Osteocyte (in vitro differentiated cells): ENCODE results near the gene KLF13. TPM values are rescaled to one million over a fixed set of nuclear protein-coding genes. Genes with fewer than 3 reads are reported as not detected.
A peak's percentile ranks its signal among the peaks of the same experiment; 100 is the strongest.

Experiments
- DNase-seq: peaks from one replicate; pipeline ENCODE4 v3.0.0; 2021; ENCODE audit warnings: mixed read lengths; ENCODE audit not compliant: unreplicated experiment; ENCODE audit errors: extremely low spot score
- H3K27ac Mint-ChIP-seq: one replicate; pipeline ENCODE4 v1.8.0; 2021; ENCODE audit warnings: mild to moderate bottlenecking, mixed read lengths; ENCODE audit not compliant: unreplicated experiment
- H3K27me3 Mint-ChIP-seq: one replicate; pipeline ENCODE4 v1.8.0; 2021; ENCODE audit warnings: mixed read lengths; ENCODE audit not compliant: unreplicated experiment
- H3K36me3 Mint-ChIP-seq: one replicate; pipeline ENCODE4 v1.8.0; 2021; ENCODE audit warnings: mixed read lengths; ENCODE audit not compliant: unreplicated experiment
- H3K4me1 Mint-ChIP-seq: one replicate; pipeline ENCODE4 v1.8.0; 2021; ENCODE audit warnings: mixed read lengths; ENCODE audit not compliant: unreplicated experiment
- H3K4me3 Mint-ChIP-seq: one replicate; pipeline ENCODE4 v1.8.0; 2021; ENCODE audit warnings: mild to moderate bottlenecking, moderate library complexity, mixed read lengths; ENCODE audit not compliant: unreplicated experiment
- H3K9me3 Mint-ChIP-seq: one replicate; pipeline ENCODE4 v1.8.0; 2021; ENCODE audit warnings: mixed read lengths; ENCODE audit not compliant: unreplicated experiment
- total RNA-seq: library from RNA; stranded (reverse); gene quantifications from 2 replicates; pipeline ENCODE4 v1.2.1, GENCODE V29; 2021
- TF ChIP-seq, protein P1 (sequence below): fragments of 200-600 bp; sonication (generic); IDR thresholded peaks from 2 replicates; pipeline ENCODE4 v1.5.0; 2021; ENCODE audit warnings: antibody characterized with exemption, mild to moderate bottlenecking, moderate library complexity

Gene KLF13
- total RNA-seq, 1 donor from 2014 or later: 54.5 TPM

DNA sequence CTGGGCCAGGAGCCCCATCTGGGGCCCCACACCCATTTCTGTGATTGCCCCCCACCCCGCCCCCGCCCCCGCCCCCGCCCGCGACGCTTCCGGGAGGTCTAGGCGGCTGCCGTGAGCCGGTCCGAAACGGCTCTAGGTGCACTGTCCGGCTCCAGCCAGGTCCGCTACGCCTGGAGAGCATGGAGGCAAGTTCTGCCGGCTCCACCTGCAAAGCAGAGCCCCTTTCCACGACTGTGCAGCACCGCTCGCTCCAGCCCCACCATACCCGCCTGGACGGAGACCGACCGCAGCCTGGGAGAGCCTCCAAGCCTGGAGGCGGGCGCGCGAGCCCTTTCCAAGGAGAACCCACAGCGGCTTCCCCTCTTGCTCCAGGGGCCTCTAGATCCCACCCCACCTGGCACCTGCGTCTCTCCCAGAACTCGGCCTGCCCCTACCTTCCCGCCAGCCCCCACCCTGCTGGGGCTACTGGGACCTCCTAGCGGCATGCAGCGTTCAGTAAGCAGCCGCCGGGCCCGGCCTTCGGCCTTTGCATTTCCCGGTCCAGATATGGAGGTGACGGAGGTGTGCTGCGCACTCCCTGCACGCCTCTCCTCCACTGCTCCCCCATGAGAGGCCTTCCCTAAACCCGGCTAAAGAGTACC is 66.2 kb downstream of the KLF13 start:
- Mint-ChIP-seq H3K9me3 (peaks cover 14% of the 10 kb centered on the region), H3K4me1 (peaks cover 23% of the 10 kb centered on the region), H3K4me3 (peak overlapping the region; percentile 77), H3K27ac (no peak overlapping the region), H3K36me3 (peaks cover 3% of the 10 kb centered on the region), H3K27me3 (no peaks in the 10 kb centered on the region)
- DNase-seq: peak; percentile 83
- TF ChIP-seq, protein P1, sequence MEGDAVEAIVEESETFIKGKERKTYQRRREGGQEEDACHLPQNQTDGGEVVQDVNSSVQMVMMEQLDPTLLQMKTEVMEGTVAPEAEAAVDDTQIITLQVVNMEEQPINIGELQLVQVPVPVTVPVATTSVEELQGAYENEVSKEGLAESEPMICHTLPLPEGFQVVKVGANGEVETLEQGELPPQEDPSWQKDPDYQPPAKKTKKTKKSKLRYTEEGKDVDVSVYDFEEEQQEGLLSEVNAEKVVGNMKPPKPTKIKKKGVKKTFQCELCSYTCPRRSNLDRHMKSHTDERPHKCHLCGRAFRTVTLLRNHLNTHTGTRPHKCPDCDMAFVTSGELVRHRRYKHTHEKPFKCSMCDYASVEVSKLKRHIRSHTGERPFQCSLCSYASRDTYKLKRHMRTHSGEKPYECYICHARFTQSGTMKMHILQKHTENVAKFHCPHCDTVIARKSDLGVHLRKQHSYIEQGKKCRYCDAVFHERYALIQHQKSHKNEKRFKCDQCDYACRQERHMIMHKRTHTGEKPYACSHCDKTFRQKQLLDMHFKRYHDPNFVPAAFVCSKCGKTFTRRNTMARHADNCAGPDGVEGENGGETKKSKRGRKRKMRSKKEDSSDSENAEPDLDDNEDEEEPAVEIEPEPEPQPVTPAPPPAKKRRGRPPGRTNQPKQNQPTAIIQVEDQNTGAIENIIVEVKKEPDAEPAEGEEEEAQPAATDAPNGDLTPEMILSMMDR: no peak

DNA sequence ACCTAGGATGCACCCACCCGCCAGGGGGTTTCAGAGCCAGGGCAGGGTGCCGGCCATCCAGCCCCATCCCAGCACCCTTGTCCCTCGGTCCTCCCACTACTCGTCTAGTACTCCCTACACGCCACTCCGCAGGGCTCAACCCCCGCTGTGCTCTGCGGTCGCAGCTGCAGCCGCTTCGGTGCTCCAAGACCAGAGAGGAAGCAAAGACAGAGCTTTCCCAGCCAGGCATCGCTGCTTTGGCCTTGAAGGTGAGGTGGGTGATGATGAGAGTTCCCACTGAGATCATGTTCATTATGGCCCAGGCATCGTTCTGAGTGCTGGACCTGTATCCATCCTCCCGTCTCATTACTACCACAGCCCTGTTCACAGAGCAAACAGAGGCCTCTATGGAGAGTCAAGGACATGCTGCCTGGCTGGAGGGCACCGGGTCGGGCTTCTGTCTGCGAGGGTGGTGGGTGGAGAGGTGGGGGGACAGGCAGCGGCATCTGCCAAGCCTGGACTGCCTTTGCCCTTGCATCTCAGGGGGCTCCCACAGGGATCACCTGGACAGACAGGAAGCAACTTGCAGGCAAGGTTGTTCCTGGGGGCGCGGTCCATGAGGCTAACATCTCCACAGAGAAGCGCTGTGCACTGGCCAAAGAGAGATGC is 66.9 kb downstream of the KLF13 start:
- TF ChIP-seq, protein P1: no peak
- Mint-ChIP-seq H3K4me3 (no peak overlapping the region), H3K9me3 (peaks cover 14% of the 10 kb centered on the region), H3K27me3 (no peaks in the 10 kb centered on the region), H3K36me3 (peaks cover 3% of the 10 kb centered on the region), H3K4me1 (peaks cover 23% of the 10 kb centered on the region), H3K27ac (no peak overlapping the region)
- DNase-seq: peak; percentile 74

DNA sequence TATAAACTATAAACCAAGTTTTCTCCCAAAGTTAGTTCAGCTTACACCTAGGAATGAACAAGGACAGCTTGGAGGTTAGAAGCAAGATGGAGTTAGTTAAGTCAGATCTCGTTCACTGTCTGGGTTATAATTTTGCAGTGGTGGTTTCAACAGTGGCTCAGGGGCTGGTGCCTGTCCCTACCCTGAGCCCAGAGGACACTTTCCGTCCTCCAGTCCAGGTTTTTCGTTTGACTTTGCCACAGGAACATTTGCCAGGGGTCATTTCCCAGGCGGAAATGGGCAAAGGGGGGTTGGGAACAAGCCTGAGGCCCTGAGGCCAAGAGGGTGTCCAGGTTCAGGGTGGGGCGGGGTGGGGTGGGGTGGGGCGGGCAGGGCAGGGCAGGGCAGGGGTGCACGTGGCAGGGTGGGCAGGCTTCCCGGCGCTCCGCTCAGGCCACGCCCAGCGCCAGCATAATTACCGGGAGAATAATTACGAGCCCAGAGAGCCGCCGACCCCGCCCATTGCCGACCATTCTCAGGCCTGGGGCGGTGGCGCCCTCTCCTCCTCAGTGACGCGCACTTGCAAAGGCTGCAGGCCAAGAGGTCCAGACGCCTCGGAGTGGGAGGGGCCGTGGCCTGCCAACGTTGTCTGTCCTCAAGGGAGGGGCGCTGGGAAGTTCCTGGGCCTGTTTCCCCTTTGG is 70.4 kb downstream of the KLF13 start:
- H3K9me3 Mint-ChIP-seq: no peaks in the 10 kb centered on the region
- no peaks in the 10 kb centered on the region for H3K36me3 Mint-ChIP-seq
- H3K4me1 Mint-ChIP-seq: peaks cover 35% of the 10 kb centered on the region
- no peak overlapping the region for H3K4me3 Mint-ChIP-seq
- no peaks in the 10 kb centered on the region for H3K27me3 Mint-ChIP-seq
- DNase-seq: peak; percentile 42
- no peak overlapping the region for H3K27ac Mint-ChIP-seq
- TF ChIP-seq, protein P1: no peak

DNA sequence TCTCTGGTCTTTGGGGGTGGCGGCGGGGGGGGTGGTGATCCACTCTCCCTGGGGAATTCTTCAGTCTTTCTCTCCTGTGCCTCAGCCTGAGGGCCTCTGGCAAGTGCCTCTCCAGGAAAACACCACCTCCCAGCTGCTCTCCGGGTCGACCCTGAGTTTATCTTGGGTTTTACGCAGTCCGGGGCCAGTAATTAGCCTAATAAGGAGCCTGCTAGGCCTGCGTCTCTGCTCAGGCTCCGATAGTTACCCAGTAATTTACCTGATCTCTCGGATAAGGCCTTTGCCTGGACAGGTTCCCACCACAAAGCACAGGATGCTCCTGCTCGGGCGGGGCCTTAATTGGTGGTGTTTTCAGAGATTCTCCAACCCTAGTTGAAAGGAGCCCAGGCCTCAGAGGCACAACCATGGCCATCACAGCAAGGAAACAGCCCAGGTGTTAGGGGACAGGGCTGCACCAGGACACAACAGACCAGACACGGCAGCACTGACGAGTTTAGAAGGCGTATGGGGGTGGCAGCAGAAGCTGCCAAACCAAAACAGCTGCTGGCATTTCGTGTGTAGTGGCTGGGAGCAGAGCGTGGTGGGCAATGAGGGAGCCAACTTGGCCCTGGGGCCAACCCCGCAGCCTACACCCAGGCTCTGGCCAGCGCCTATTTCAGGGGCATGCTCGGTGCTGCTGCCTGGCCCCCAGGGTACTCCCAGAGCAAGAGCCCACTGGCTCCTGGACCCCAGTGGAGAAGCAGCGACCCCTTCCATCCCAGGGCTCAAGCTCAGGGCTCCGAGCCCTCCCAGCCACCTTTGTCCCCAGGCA is 71.4 kb downstream of the KLF13 start:
- H3K4me1 Mint-ChIP-seq: peaks cover 43% of the 10 kb centered on the region
- DNase-seq: no peak
- no peak overlapping the region for H3K27ac Mint-ChIP-seq
- H3K36me3 Mint-ChIP-seq: no peaks in the 10 kb centered on the region
- TF ChIP-seq, protein P1: no peak
- H3K4me3 Mint-ChIP-seq: no peak overlapping the region
- no peaks in the 10 kb centered on the region for H3K9me3 Mint-ChIP-seq
- no peaks in the 10 kb centered on the region for H3K27me3 Mint-ChIP-seq
